PC-3 (cell line): ENCODE measurements around the gene B4GALT7.

Experiments used
- EZH2 ChIP-seq: fragments of 300-600 bp; sonication (generic); IDR thresholded peaks from one replicate; pipeline ENCODE4 v1.6.1; 2017; ENCODE audit warnings: antibody characterized with exemption, mild to moderate bottlenecking, low read length; ENCODE audit not compliant: unreplicated experiment
- EZH2phosphoT487 ChIP-seq: fragments of 300-600 bp; sonication (generic); IDR thresholded peaks from 2 replicates; pipeline ENCODE4 v1.6.1; 2018; ENCODE audit warnings: mild to moderate bottlenecking, antibody characterized with exemption, low read length, borderline replicate concordance
- TF ChIP-seq, protein P1 (sequence below): fragments of 300-600 bp; sonication (generic); conservative IDR thresholded peaks from 2 replicates; pipeline ENCODE4 v1.5.1; 2017; ENCODE audit warnings: antibody characterized with exemption, low read depth, mild to moderate bottlenecking, low read length

DNA sequence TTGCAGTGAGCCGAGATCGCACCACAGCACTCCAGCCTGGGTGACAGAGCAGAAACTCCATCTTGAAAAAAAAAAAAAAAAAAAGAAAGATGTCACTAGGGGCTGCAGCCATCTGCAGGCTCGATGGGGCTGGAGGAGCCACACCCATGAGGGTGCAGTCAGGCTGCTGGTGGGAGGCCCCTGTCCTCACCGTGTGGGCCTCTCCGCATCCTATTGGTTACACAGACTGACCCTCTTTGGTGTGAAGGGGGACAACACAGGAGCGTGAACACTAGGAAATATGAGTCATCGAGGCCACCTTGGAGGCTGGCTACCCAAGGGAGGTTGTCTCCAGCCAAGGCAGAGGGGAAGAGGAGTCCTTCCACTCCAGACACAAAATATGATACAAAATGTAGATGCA is 31.6 kb upstream of the B4GALT7 start:
- TF ChIP-seq, protein P1, sequence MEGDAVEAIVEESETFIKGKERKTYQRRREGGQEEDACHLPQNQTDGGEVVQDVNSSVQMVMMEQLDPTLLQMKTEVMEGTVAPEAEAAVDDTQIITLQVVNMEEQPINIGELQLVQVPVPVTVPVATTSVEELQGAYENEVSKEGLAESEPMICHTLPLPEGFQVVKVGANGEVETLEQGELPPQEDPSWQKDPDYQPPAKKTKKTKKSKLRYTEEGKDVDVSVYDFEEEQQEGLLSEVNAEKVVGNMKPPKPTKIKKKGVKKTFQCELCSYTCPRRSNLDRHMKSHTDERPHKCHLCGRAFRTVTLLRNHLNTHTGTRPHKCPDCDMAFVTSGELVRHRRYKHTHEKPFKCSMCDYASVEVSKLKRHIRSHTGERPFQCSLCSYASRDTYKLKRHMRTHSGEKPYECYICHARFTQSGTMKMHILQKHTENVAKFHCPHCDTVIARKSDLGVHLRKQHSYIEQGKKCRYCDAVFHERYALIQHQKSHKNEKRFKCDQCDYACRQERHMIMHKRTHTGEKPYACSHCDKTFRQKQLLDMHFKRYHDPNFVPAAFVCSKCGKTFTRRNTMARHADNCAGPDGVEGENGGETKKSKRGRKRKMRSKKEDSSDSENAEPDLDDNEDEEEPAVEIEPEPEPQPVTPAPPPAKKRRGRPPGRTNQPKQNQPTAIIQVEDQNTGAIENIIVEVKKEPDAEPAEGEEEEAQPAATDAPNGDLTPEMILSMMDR, result no peak
- TF ChIP-seq EZH2phosphoT487, result no peak
- no peak for TF ChIP-seq EZH2
